ENCODE data around the gene SHOC2. TPM values are rescaled to one million over a fixed set of nuclear protein-coding genes. Genes with fewer than 3 reads are reported as not detected.

Gene SHOC2
- total RNA-seq, 4 donors from 2014 or later: 38.6 to 124 (median 68.2) TPM

GRCh38 chr10:110965216-110965615 is 45.8 kb downstream of the SHOC2 start:
- peaks cover 0 to 2% (median 0%) of the 10 kb centered on the region in 4 donors for H3K4me1 ChIP-seq
- DNase-seq: no peak
- no peak overlapping the region for H3K27ac ChIP-seq
- TF ChIP-seq POLR2A (IDR thresholded peaks at IDR 0.05) (no peak), CTCF (IDR thresholded peaks at IDR 0.05) (no peak)
- H3K27me3 ChIP-seq: no peaks in the 10 kb centered on the region
- H3K9me3 ChIP-seq: no peaks in the 10 kb centered on the region
- H3K36me3 ChIP-seq: no peaks in the 10 kb centered on the region
- H3K4me3 ChIP-seq: no peak overlapping the region

DNA sequence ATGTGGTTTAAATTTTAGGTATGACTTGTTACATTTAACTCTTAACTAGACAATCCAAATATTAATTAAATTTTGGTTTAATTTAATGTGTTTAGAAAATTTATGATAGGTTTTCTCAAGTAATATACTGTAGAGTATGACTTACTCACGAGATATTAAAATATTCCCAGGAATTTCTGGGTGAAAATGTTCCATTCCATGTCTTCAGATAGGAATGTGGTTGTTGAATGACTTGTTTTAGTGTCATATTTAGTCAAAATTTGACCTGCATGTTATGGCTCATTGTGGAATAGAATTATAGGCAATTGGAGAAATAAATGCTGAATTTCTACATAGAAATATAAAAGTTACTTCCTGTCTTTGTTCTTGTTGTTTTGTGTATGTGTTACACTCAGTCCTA is 46.7 kb downstream of the SHOC2 start:
- TF ChIP-seq CTCF (IDR thresholded peaks at IDR 0.05): no peak
- TF ChIP-seq POLR2A (IDR thresholded peaks at IDR 0.05): no peak
- Histone ChIP-seq H3K27me3 (no peaks in the 10 kb centered on the region), H3K27ac (no peak overlapping the region), H3K4me1 (peaks cover 0 to 2% (median 0%) of the 10 kb centered on the region in 4 donors), H3K4me3 (no peak overlapping the region), H3K9me3 (no peaks in the 10 kb centered on the region), H3K36me3 (no peaks in the 10 kb centered on the region)
- DNase-seq: no peak

DNA sequence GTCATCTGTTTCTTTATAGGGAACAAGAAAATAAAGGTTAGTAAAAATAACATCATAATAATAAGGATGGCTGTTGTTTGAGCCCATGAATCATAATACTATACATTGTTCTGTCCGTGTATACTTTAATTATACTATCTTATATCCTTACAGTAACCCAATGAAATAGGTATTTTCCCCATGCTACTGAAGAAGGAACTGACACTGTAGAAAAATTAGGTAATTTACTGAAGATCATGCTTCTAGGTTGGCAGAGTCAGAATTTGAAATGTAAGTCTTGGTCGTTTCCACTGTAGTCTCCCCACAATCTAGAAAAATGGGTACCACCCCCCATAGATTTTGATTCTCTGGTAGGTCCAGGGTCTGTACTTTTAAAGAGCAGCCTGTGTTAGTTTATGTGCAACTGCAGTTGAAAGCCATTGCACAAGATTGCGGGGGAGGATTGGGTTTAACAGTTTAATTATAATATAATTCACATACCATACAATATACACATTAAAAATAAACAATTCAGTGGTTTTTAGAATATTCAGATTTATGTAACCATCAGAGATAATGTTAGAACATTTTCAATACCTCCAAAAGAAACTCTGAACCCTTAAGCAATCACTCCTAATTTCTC is 47.7 kb downstream of the SHOC2 start:
- no peaks in the 10 kb centered on the region for H3K27me3 ChIP-seq
- no peaks in the 10 kb centered on the region for H3K9me3 ChIP-seq
- DNase-seq: no peak
- H3K4me3 ChIP-seq: no peak overlapping the region
- peaks cover 0 to 2% (median 0%) of the 10 kb centered on the region in 4 donors for H3K4me1 ChIP-seq
- H3K27ac ChIP-seq: no peak overlapping the region
- H3K36me3 ChIP-seq: no peaks in the 10 kb centered on the region
- TF ChIP-seq POLR2A (IDR thresholded peaks at IDR 0.05) (no peak), CTCF (IDR thresholded peaks at IDR 0.05) (no peak)

DNA sequence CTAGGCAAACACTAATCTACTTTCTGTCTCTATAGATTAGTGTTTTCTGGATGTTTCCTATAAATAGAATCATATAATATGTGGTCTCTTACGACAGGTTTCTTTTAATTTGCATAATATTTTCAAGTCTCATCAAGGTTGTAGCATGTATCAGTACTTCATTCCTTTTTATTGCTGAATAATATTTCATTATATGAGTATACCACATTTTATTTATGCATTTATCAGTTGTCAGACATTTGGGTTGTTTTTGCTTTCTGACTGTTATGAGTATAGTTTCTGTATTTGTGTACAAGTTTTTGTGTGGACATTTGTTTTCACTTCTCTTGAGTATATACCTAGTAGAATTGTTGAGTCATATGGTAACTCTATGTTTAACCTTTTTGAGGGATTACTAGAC is 48.2 kb downstream of the SHOC2 start:
- Histone ChIP-seq H3K4me1 (peaks cover 0 to 2% (median 0%) of the 10 kb centered on the region in 4 donors), H3K36me3 (no peaks in the 10 kb centered on the region), H3K27ac (no peak overlapping the region), H3K4me3 (no peak overlapping the region), H3K9me3 (no peaks in the 10 kb centered on the region), H3K27me3 (no peaks in the 10 kb centered on the region)
- no peak for DNase-seq
- TF ChIP-seq POLR2A (IDR thresholded peaks at IDR 0.05): no peak
- no peak for TF ChIP-seq CTCF (IDR thresholded peaks at IDR 0.05)

DNA sequence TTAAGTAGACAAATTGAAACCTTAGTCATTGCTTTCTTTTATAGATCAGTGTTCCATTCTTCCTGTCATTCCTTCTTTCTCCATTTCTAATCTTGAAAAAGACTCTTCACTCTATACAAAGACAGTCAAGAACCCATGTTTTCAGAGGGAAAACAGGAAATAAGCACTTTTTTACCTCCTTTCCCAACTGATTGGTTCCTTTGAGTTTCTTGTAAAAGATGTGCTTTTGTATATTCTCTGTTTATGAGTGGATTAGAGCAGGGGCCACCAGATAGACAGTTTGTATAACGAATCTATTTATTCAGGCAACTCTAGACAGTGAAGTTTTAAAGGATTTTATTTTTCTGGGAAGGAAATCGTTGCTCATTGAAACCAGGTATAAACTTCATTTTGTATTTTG is 49.8 kb downstream of the SHOC2 start:
- H3K4me1 ChIP-seq: no peaks in the 10 kb centered on the region
- no peak for DNase-seq
- no peaks in the 10 kb centered on the region for H3K27me3 ChIP-seq
- H3K9me3 ChIP-seq: no peaks in the 10 kb centered on the region
- no peak overlapping the region for H3K27ac ChIP-seq
- TF ChIP-seq POLR2A (IDR thresholded peaks at IDR 0.05) (no peak), CTCF (IDR thresholded peaks at IDR 0.05) (no peak)
- no peak overlapping the region for H3K4me3 ChIP-seq
- H3K36me3 ChIP-seq: no peaks in the 10 kb centered on the region

- Histone ChIP-seq H3K27ac (no peak overlapping the region), H3K4me1 (no peaks in the 10 kb centered on the region), H3K9me3 (no peaks in the 10 kb centered on the region), H3K27me3 (no peaks in the 10 kb centered on the region), H3K36me3 (no peaks in the 10 kb centered on the region), H3K4me3 (no peak overlapping the region)
- DNase-seq: no peak
- TF ChIP-seq CTCF (IDR thresholded peaks at IDR 0.05) (no peak), POLR2A (IDR thresholded peaks at IDR 0.05) (no peak)
Observed at GRCh38 chr10:110971638-110972037, 52.2 kb downstream of the SHOC2 start.

Data from Peyer's patch (tissue), 4 donors.